ENCODE measurements around the gene WDR89. TPM values are rescaled to one million over a fixed set of nuclear protein-coding genes. Genes with fewer than 3 reads are reported as not detected.

The WDR89 gene
- total RNA-seq, 4 donors from 2014 or later = 5.9 to 18.8 (median 12.5) TPM

- no peak for TF ChIP-seq EP300 (IDR thresholded peaks at IDR 0.05)
- WGBS, 2 donors (ENCODE audit: low coverage in 1 of 2) = 41 to 42% methylated on average over 3 to 4 of the region's 4 CpGs
- no peak for ATAC-seq
These were observed 60.2 kb downstream of the WDR89 start for GRCh38 chr14:63581491-63581890.

GRCh38 chr14:63578300-63578699 lies 63.4 kb downstream of the WDR89 start:
- ATAC-seq = no peak
- H3K4me1 ChIP-seq = no peaks in the 10 kb centered on the region
- H3K27me3 ChIP-seq = no peaks in the 10 kb centered on the region
- no peaks in the 10 kb centered on the region for H3K9me3 ChIP-seq
- H3K27ac ChIP-seq = no peak overlapping the region
- WGBS, 2 donors (ENCODE audit: low coverage in 1 of 2) = 100% methylated on average over 1 of the region's 1 CpG
- H3K36me3 ChIP-seq = no peaks in the 10 kb centered on the region
- TF ChIP-seq POLR2A (IDR thresholded peaks at IDR 0.05) (no peak), EP300 (IDR thresholded peaks at IDR 0.05) (no peak)
- no peak overlapping the region for H3K4me3 ChIP-seq

More at GRCh38 chr14:63581491-63581890, 60.2 kb downstream of the WDR89 start:
- no peaks in the 10 kb centered on the region for H3K4me1 ChIP-seq
- H3K4me3 ChIP-seq = no peak overlapping the region
- no peaks in the 10 kb centered on the region for H3K36me3 ChIP-seq
- no peaks in the 10 kb centered on the region for H3K27me3 ChIP-seq
- H3K9me3 ChIP-seq = no peaks in the 10 kb centered on the region
- no peak overlapping the region for H3K27ac ChIP-seq

- Histone ChIP-seq H3K27me3 (no peaks in the 10 kb centered on the region), H3K4me3 (no peak overlapping the region), H3K4me1 (no peaks in the 10 kb centered on the region), H3K9me3 (no peaks in the 10 kb centered on the region), H3K36me3 (no peaks in the 10 kb centered on the region), H3K27ac (no peak overlapping the region)
- 73 to 79% methylated on average over 2 to 4 of the region's 4 CpGs for WGBS, 2 donors (ENCODE audit: low coverage in 1 of 2)
- ATAC-seq = no peak
- TF ChIP-seq EP300 (IDR thresholded peaks at IDR 0.05) (no peak), POLR2A (IDR thresholded peaks at IDR 0.05) (no peak), POLR2AphosphoS5 (IDR thresholded peaks at IDR 0.05) (no peak), CTCF (IDR thresholded peaks at IDR 0.05) (no peak)
These were observed 68.1 kb downstream of the WDR89 start for GRCh38 chr14:63573581-63573980.

GRCh38 chr14:63565448-63565847 lies 76.2 kb downstream of the WDR89 start:
- Histone ChIP-seq H3K27me3 (no peaks in the 10 kb centered on the region), H3K9me3 (no peaks in the 10 kb centered on the region), H3K36me3 (no peaks in the 10 kb centered on the region), H3K4me1 (no peaks in the 10 kb centered on the region), H3K27ac (no peak overlapping the region), H3K4me3 (no peak overlapping the region)
- no peak for ATAC-seq
- TF ChIP-seq POLR2A (IDR thresholded peaks at IDR 0.05) (no peak), EP300 (IDR thresholded peaks at IDR 0.05) (no peak), CTCF (IDR thresholded peaks at IDR 0.05) (no peak), POLR2AphosphoS5 (IDR thresholded peaks at IDR 0.05) (no peak)
- WGBS, 2 donors (ENCODE audit: low coverage in 1 of 2) = 75 to 92% methylated on average over 2 of the region's 3 CpGs

GRCh38 chr14:63564318-63564717 lies 77.4 kb downstream of the WDR89 start:
- 20% methylated on average over 1 of the region's 1 CpG; no CpG with 5 or more reads in 1 of the 2 donors for WGBS, 2 donors (ENCODE audit: low coverage in 1 of 2)
- no peak for TF ChIP-seq EP300 (IDR thresholded peaks at IDR 0.05)
- no peak for TF ChIP-seq CTCF (IDR thresholded peaks at IDR 0.05)

GRCh38 chr14:63563370-63564026 lies 78.2 kb downstream of the WDR89 start:
- Histone ChIP-seq H3K9me3 (no peaks in the 10 kb centered on the region), H3K4me1 (no peaks in the 10 kb centered on the region), H3K36me3 (no peaks in the 10 kb centered on the region), H3K27me3 (no peaks in the 10 kb centered on the region), H3K27ac (no peak overlapping the region), H3K4me3 (no peak overlapping the region)
- 79 to 85% methylated on average over 6 of the region's 7 CpGs for WGBS, 2 donors (ENCODE audit: low coverage in 1 of 2)
- no peak for ATAC-seq
- TF ChIP-seq POLR2AphosphoS5 (IDR thresholded peaks at IDR 0.05) (no peak), CTCF (IDR thresholded peaks at IDR 0.05) (no peak), EP300 (IDR thresholded peaks at IDR 0.05) (no peak), POLR2A (IDR thresholded peaks at IDR 0.05) (no peak)

More at GRCh38 chr14:63564318-63564717, 77.4 kb downstream of the WDR89 start:
- Histone ChIP-seq H3K36me3 (no peaks in the 10 kb centered on the region), H3K27me3 (no peaks in the 10 kb centered on the region), H3K27ac (no peak overlapping the region), H3K4me1 (no peaks in the 10 kb centered on the region), H3K9me3 (no peaks in the 10 kb centered on the region), H3K4me3 (no peak overlapping the region)
- peak; percentile 66 for ATAC-seq
